ENCODE results near the gene PAGE1.
"Not testable (repeated sequence)": the region's sequence is repeated elsewhere in the genome, so short reads cannot be mapped to it uniquely, and the experiment has no call there.

The PAGE1 gene, protein sequence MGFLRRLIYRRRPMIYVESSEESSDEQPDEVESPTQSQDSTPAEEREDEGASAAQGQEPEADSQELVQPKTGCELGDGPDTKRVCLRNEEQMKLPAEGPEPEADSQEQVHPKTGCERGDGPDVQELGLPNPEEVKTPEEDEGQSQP

DNA sequence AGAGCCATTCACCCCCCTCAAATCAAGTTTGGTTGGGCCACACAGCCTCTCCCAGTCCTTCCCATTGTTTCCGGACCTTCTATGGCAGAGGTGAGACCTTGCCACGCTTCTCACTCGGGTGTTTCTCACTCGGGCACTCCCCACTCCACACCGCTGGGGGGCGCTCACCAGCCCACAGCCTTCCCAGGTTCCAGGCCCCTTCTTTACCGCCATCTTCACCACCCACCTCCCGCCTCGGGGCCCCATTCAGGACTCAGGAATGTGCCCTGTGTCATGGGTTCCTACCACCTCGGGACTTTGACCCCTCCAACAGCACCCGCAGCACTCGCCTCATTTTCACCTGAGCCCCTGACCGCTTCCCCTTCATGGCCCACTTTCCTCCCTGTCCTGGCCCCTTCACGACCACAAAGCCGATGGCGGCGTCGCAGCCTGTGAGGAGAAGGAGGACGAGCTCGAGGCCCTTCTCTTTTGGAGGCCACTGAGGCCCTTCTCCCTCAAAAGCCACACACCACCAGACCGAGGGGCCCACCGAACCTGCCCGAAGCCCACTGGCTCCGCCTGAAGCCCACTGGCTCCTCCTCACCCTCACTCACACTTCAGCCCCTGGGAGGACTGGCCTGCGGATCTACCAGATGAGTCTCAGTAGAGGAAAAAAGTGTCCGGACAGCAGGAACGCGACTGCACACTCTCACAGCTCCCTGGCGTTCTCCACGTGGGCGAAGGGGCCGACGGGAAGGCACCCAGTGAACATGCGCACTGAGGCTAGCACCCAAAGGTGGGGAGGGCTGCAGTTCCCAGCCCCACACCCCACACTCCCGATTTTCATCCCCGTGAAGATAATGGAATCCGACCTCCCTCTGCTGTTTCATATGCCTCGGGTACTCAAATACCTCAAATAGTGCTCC lies at the start of gene PAGE1:
TSS of gene PAGE1 (minus strand) at position 709 of the 905 bp plus-strand sequence. CDS start 1,214 bp downstream, outside the sequence.
- DNase-seq, result no peak

DNA sequence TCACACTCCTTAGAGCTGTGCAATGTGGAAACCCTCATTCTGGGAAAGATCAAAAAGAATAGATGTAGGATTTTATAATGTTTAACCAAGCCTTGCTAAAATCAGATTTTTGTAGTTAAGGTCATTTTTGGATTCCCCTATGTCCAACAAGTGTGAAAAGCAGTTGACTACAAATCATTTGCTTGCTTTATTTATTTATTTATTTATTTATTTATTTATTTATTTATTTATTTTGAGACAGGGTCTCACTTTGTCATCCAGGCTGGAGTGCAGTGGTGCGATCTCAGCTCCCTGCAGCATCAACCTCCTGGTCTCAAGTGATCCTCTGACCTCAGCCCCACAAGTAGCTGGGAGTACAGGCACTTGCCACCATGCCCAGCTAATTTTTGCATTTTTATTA lies 45.7 kb upstream of the PAGE1 start:
- DNase-seq, result not testable (repeated sequence)

DNA sequence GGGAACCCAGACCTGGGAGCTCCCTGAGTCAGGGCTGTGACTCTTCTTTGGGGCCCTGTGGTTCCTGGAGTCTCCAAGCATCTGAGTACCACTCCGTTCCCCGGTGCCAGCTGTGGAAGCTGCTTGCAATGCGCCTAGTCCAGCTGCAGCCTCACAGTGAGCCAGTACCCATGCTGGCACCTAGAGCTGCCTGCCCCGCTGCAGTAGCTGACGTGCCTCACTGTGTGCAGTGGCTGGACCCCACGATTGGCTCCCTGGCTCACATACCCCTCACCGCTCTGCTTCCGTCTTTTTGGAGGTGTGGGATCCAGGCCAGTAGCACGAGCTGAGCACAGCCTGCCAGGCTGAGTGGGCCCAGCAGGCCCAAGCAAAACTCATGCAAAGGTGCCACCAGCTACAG lies 32.1 kb upstream of the PAGE1 start:
- DNase-seq, result no peak

DNA sequence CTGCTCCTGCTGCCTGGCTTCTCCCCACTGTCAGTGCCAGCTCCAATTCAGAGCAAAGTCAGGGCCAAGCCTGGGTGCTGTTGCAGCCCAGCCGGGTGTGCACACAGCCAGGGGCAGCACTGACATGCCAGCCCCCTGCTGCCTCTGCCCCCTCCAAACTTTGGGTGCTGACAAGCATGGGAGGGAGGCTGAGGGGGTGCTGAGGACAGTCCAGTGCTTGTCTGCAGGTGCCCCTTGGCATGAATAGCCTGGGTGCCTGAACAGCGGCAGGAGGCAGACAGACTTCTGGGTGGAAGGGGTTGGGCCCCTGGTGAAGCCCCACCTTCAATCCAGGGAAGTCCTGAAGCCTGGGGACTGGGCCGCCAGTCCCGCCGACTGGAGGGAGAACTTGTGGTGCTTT lies 31.2 kb upstream of the PAGE1 start:
- no peak for DNase-seq

- no peak for DNase-seq
Observed at GRCh38 chrX:49725923-49726904, 30.4 kb upstream of the PAGE1 start.

- DNase-seq, result no peak
Observed at GRCh38 chrX:49725401-49725800, 29.6 kb upstream of the PAGE1 start.

GRCh38 chrX:49720106-49720505 lies 24.3 kb upstream of the PAGE1 start:
- not testable (repeated sequence) for DNase-seq

DNA sequence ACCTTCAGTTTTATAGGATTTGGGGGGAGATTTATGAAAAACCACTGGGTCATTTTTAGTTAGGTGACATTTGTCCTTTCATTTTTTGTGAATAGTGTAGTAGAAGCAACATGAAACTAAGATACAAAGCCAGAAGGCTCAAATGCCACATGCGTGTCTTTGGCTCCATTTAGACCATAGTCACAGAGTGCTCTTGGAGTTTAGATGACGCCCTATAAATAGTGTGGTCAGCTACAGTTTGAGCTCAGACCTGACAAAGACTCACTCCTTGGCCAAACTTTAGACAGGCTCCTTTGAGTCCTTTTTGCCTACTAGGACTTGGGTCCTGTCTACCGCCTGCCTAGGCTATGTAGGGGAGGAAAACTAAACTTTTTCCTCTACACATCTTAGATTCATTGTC lies 16.8 kb upstream of the PAGE1 start:
- DNase-seq, result no peak

- DNase-seq, result no peak
Observed at GRCh38 chrX:49710744-49711319, 15.0 kb upstream of the PAGE1 start.

DNA sequence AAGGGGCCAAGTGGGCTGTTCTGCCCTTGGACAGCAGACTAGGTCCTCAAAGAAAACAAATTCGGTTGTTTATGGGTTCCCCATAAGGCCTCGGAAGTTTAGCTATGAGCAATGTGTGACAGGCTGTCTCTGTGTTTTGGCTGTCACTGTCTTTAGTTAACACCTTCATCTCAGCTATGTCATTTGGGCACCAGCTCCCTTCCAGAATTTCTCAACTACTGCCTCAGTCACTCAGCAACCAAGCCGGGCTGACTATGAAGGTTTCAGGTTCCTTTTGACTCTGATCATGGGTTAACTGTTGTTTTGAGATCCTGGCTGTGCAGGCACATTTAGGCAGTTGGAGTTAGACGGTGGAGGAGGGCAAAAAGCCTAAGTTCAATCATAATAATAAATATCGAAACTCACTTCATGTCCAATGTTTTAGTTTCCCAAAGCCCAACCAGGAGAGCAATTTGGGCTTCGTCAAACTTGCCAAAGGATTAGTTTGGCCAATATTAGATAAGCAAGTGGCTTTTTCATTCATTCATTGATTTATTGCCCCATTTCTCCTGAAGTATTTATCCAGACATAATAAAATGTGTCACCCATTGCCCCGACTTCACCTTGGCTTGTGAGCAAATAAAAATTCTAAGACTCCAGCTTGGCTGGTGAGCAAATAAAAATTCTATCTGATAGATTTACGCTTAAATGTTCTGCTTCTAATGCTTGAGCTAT lies 9.1 kb upstream of the PAGE1 start:
- no peak for DNase-seq

GRCh38 chrX:49701933-49702332 lies 6.1 kb upstream of the PAGE1 start:
- no peak for DNase-seq

GRCh38 chrX:49701323-49701722 lies 5.5 kb upstream of the PAGE1 start:
- DNase-seq, result no peak

- no peak for DNase-seq
Observed at GRCh38 chrX:49675075-49675719, 20.6 kb downstream of the PAGE1 start.

DNA sequence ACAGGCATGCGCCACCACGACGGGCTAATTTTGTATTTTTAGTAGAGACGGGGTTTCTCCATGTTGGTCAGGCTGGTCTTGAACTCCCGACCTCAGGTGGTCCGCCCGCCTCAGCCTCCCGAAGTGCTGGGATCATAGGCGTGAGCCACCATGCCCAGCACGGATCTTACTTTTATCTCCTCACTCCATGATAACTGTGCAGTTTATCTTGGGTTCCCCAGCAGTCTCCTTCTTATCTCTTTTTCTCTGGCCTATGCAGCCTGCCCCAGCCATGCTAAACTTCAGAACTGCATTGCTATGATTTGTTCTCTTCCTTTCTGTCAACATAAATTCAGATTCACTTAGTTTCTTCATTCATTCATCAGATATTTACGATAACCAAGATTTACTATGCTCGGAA lies 22.4 kb downstream of the PAGE1 start:
- no peak for DNase-seq

DNA sequence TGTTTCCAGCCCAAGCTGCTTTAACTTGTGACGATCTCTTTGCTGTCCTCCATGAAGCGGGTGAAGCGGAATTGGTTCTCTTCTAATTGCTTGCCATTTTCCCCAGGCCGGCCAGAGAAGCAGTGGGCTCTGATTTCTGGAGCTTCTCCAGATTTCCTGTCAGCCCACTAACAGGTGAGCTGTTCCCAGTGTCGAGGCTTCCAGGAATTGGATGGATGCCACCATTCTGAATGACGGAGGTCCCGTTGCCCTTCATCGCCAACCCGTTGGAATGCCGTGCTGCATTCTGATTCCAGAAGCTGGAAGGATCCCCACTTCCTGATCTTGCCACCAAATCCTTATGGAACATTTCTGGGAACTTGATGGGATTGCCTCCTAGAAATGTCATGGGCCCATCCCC lies 31.0 kb downstream of the PAGE1 start:
- DNase-seq, result no peak

- DNase-seq, result no peak
Observed at GRCh38 chrX:49661881-49662280, 33.9 kb downstream of the PAGE1 start.

DNA sequence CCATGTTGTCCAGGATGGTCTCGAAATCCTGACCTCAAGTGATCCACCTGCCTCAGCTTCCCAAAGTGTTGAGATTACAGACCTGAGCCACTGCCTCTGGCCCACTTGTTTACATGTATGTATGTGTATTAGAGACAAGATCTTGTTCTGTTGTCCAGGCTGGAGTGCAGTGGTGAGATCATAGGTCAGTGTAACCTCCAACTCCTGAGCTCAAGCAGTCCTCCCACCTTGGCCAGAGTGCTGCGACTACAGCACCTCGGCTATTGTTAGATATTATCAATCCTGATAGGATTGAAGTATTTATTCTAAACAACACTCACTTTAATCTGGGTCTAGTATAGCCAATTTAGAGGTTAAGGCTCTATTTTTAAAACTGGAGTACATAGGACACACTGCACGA lies 36.0 kb downstream of the PAGE1 start:
- no peak for DNase-seq

DNA sequence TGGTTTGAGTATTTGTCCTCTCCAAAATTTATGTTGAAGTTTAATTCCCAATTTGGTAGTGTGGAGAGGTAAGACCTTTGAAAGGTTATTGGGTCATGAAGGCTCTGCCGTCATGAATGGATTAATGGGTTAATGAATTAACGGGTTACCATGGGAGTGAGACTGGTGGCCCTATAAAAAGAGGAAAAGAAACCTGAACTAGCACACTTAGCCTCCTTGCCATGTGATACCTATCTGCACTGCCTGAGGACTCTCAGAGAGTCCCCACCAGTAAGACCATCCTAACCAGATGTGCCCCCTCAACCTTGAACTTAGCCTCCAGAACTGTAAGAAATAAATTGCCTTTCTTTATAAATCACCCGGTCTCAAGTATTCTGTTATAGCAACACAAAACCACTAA lies 39.3 kb downstream of the PAGE1 start:
- DNase-seq, result no peak

DNA sequence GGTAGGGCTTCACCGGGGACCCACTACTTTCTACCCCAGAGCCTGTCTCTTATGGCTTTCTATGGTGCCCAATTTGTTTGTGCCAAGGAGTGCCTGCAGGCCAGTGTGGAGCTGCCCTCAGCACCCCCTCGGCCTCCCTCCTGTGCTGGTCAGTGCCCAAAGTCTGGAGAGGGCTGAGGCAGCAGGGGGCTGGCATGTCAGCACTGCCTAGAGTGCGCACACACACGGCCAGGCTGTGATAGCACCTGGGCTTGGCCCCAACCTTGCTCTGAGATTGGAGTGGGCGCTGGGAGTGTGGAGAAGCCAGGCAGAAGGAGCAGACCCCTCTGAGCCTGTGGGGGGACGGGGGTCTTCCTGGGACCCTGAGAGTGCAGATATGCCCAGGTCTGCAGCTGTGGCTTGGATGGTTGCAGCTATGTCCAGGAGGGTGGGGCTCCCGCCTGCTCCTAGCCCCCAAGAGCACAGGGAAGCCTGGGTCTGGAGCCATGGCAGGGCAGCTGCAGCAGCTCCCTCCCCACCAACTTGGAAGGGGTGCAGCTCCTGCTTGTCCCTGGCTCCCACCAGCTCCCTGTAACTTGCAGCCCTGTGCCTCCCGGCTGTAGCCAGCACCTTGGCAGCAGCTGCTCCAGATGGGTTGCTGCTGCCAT lies 50.7 kb downstream of the PAGE1 start:
- no peak for DNase-seq

Data from stimulated activated CD4-positive, alpha-beta T cell treated with anti-CD3 and anti-CD28 coated beads, Interleukin-4, amount 100 ng/mL, for 24 hours (primary cell).